Endothelial cell of umbilical vein (primary cell): Measurements from ENCODE around the gene TBC1D8. TPM values are rescaled to one million over a fixed set of nuclear protein-coding genes. Genes with fewer than 3 reads are reported as not detected.

ENCODE experiments used
- BruUV-seq: library from RNA; stranded (reverse); fragments of 400-500 nt; replicated peaks from 2 replicates; lab custom pipeline; 2021; lab: Mats Ljungman, UMichigan
- CTCF ChIA-PET: fragments of 300-600, 350-600 bp; sonication (Branson Sonifier 250); formaldehyde crosslinking; loops from one replicate; lab custom pipeline; 2021; ENCODE audit warnings: antibody characterized with exemption, inconsistent platforms; lab: Charles Lee
- POLR2A ChIA-PET: fragments of 300-600, 350-600 bp; sonication (Branson Sonifier 250); formaldehyde crosslinking; loops from one replicate; lab custom pipeline; 2021; ENCODE audit warnings: antibody characterized with exemption, inconsistent platforms; lab: Charles Lee
- DNase-seq: peaks from one replicate; pipeline ENCODE4 v3.0.0-alpha.2; 2011; ENCODE audit warnings: low read depth, low spot score
- FAIRE-seq: peaks from 2 replicates; lab custom pipeline; 2011; peaks lifted over from hg19 to GRCh38; lab: Jason Lieb, UNC
- H2AFZ ChIP-seq: 2 replicates; pipeline ENCODE4 v1.6.0; 2012; ENCODE audit warnings: low read depth, low read length, control low read depth, inconsistent platforms
- H3K27ac ChIP-seq: 2 replicates; pipeline ENCODE4 v1.5.1; 2011; ENCODE audit warnings: low read depth, mild to moderate bottlenecking, control low read depth, low read length, moderate library complexity; ENCODE audit not compliant: insufficient read depth
- H3K27me3 ChIP-seq, 2 experiments: 2 replicates each; pipeline versions ENCODE4 v1.6.0 to v1.6.1; 2011; ENCODE audit warnings: low read length in 2 of 2, mixed read lengths in 1 of 2; ENCODE audit not compliant: control insufficient read depth in 2 of 2, insufficient read depth in 2 of 2
- H3K36me3 ChIP-seq, 2 experiments: 2 replicates in 1 of 2; 3 replicates in 1 of 2; pipeline ENCODE4 v1.5.1; 2011; ENCODE audit warnings: low read length in 2 of 2, mild to moderate bottlenecking in 1 of 2, moderate library complexity in 1 of 2; ENCODE audit not compliant: control insufficient read depth in 2 of 2, insufficient read depth in 2 of 2; ENCODE audit errors: extremely low read depth in 1 of 2
- H3K4me1 ChIP-seq: 3 replicates; pipeline ENCODE4 v1.5.1; 2011; ENCODE audit warnings: mild to moderate bottlenecking, low read length; ENCODE audit not compliant: control insufficient read depth, insufficient read depth; ENCODE audit errors: extremely low read depth
- H3K4me2 ChIP-seq: 2 replicates; pipeline ENCODE4 v1.6.1; 2011; ENCODE audit warnings: low read length, control low read depth, mixed read lengths; ENCODE audit not compliant: insufficient read depth
- H3K4me3 ChIP-seq, 3 experiments: fragments of 200-600 bp in 1 of 3; sonication (generic), shearing (Covaris generic) in 1 of 3; replicated peaks in 1 of 3; 2 replicates each; pipeline ENCODE4 v1.5.1; 2011 to 2016; ENCODE audit warnings: control low read depth in 3 of 3, low read length in 3 of 3, mild to moderate bottlenecking in 2 of 3, inconsistent platforms in 1 of 3, low read depth in 1 of 3, moderate library complexity in 1 of 3; ENCODE audit not compliant: insufficient read depth in 1 of 3
- H3K79me2 ChIP-seq: 2 replicates; pipeline ENCODE4 v1.6.0; 2012; ENCODE audit warnings: low read length, inconsistent platforms; ENCODE audit not compliant: control insufficient read depth, insufficient read depth
- H3K9ac ChIP-seq: replicated peaks from 2 replicates; pipeline ENCODE3; 2011; ENCODE audit warnings: low read length, control low read depth; ENCODE audit not compliant: insufficient read depth; ENCODE audit errors: extremely low read depth
- H3K9me1 ChIP-seq: replicated peaks from 3 replicates; pipeline ENCODE4 v1.6.0; 2011; ENCODE audit warnings: mild to moderate bottlenecking, low read length; ENCODE audit not compliant: control insufficient read depth, insufficient read depth; ENCODE audit errors: extremely low read depth
- H3K9me3 ChIP-seq: replicated peaks from 2 replicates; pipeline ENCODE4 v1.5.1; 2012; ENCODE audit warnings: low read length, inconsistent platforms; ENCODE audit not compliant: control insufficient read depth, insufficient read depth
- H4K20me1 ChIP-seq: replicated peaks from 2 replicates; pipeline ENCODE3; 2011; ENCODE audit warnings: mild to moderate bottlenecking, low read length; ENCODE audit not compliant: control insufficient read depth, insufficient read depth; ENCODE audit errors: extremely low read depth
- CTCF ChIP-seq, 2 donors: IDR thresholded peaks; 1 replicate in 1 of 2; 2 replicates in 1 of 2; pipeline ENCODE4 v1.5.1; 2011; ENCODE audit warnings: low read length in 2 of 2, mild to moderate bottlenecking in 2 of 2, moderate library complexity in 2 of 2, control low read depth in 1 of 2, inconsistent platforms in 1 of 2, low read depth in 1 of 2; ENCODE audit not compliant: insufficient read depth in 1 of 2; ENCODE audit errors: extremely low read depth in 1 of 2
- EZH2 ChIP-seq: IDR thresholded peaks from 2 replicates; pipeline ENCODE4 v1.6.1; 2012; ENCODE audit warnings: borderline replicate concordance, low read depth, mild to moderate bottlenecking, moderate library complexity, low read length, inconsistent platforms; ENCODE audit not compliant: severe bottlenecking
- FOS ChIP-seq: IDR thresholded peaks from 2 replicates; pipeline ENCODE4 v1.6.1; 2011; ENCODE audit warnings: mild to moderate bottlenecking, low read length, moderate library complexity, borderline replicate concordance; ENCODE audit not compliant: insufficient read depth
- GATA2 ChIP-seq: IDR thresholded peaks from 2 replicates; pipeline ENCODE4 v1.7.0; 2011; ENCODE audit warnings: low read depth, mild to moderate bottlenecking, moderate library complexity, mixed read lengths, low read length; ENCODE audit not compliant: insufficient read length, insufficient read depth
- JUN ChIP-seq: IDR thresholded peaks from 2 replicates; pipeline ENCODE4 v1.6.1; 2011; ENCODE audit warnings: borderline replicate concordance, low read depth; ENCODE audit not compliant: insufficient read length, insufficient read depth
- MAX ChIP-seq: IDR thresholded peaks from 2 replicates; pipeline ENCODE4 v1.6.1; 2011; ENCODE audit not compliant: insufficient read depth, insufficient read length
- MYC ChIP-seq: IDR thresholded peaks from one replicate; pipeline ENCODE4 v1.6.1; 2011; ENCODE audit warnings: mild to moderate bottlenecking, low read depth, low read length
- POLR2A ChIP-seq: IDR thresholded peaks from 2 replicates; pipeline ENCODE4 v1.6.1; 2012; ENCODE audit warnings: low read depth, mild to moderate bottlenecking, control low read depth, low read length
- POLR2AphosphoS5 ChIP-seq: IDR thresholded peaks from 2 replicates; pipeline ENCODE4 v1.6.1; 2012; ENCODE audit warnings: low read depth, mild to moderate bottlenecking, control low read depth, low read length, moderate library complexity; ENCODE audit not compliant: insufficient read depth
- dilution Hi-C: fragments of 300-500 bp; cut with MboI; formaldehyde crosslinking; loops from one replicate; pipeline ENCODE4 v1.15.0; 2019; ENCODE audit warnings: low sequenced_read_pairs; ENCODE audit not compliant: extremely low pct_ligation_motif_present
- intact Hi-C: fragments of 100-400 bp; cut with micrococcal nuclease; formaldehyde crosslinking; loops from one replicate; pipeline ENCODE4 v1.10.0; 2022
- polyA plus RNA-seq, 4 experiments: library from polyadenylated mRNA; depleted of rRNA in 3 of 4; stranded (reverse) in 3 of 4; unstranded in 1 of 4; fragments of >200 nt; gene quantifications; 2 replicates each; pipeline versions ENCODE4 v1.2.1 to v1.2.3, GENCODE V29; 2011 to 2012; ENCODE audit warnings: missing spikeins in 1 of 4
- total RNA-seq: library from RNA; stranded (reverse); gene quantifications from 2 replicates; pipeline ENCODE4 v1.2.3, GENCODE V29; 2021

The TBC1D8 gene
- total and polyA plus RNA-seq, 2 donors (not counting 3 experiments of a cell fraction or from before 2014, with no cell fraction given): 28.5 to 32.1 TPM

GRCh38 chr2:101197814-101198213, 46.6 kb upstream of the TBC1D8 start:
- no peak for DNase-seq
- intact Hi-C loops: no loop called here
- BruUV-seq: no TSS peak

More at GRCh38 chr2:101197814-101198213, 46.6 kb upstream of the TBC1D8 start:
- H3K4me1 ChIP-seq: peaks cover 14% of the 10 kb centered on the region
- H3K4me3 ChIP-seq: no peak overlapping the region
- H3K9me3 ChIP-seq: no peaks in the 10 kb centered on the region
- no peak overlapping the region for H3K9ac ChIP-seq
- no peaks in the 10 kb centered on the region for H3K9me1 ChIP-seq
- dilution Hi-C loops: no loop called here
- H3K27me3 ChIP-seq: no peaks in the 10 kb centered on the region
- ChIA-PET POLR2A (no interaction called here), CTCF (interaction anchor here (0.6 to 1.8 kb wide), 8 partner anchors 8 to 74 kb away, joined by 3 to 21 read pairs (median 3); no protein-coding TSS in a partner anchor)
- H2AFZ ChIP-seq: no peak overlapping the region
- no peak for TF ChIP-seq MAX
- TF ChIP-seq POLR2AphosphoS5: no peak
- TF ChIP-seq EZH2: no peak
- no peak for TF ChIP-seq GATA2
- no peak for TF ChIP-seq POLR2A
- no peak for TF ChIP-seq FOS
- no peak for TF ChIP-seq MYC
- TF ChIP-seq CTCF (IDR thresholded peaks at IDR 0.05; ENCODE audit: extremely low read depth in 1 of 2, insufficient read depth in 1 of 2, low read depth in 1 of 2, low read length in 2 of 2): no peak
- no peak for TF ChIP-seq JUN
- no peaks in the 10 kb centered on the region for H3K36me3 ChIP-seq
- H4K20me1 ChIP-seq: no peaks in the 10 kb centered on the region
- H3K79me2 ChIP-seq: no peaks in the 10 kb centered on the region
- H3K27ac ChIP-seq: no peak overlapping the region
- FAIRE-seq: no peak
- H3K4me2 ChIP-seq: no peak overlapping the region
